ENCODE results near the gene SPTBN4.

SPTBN4 gene

DNA sequence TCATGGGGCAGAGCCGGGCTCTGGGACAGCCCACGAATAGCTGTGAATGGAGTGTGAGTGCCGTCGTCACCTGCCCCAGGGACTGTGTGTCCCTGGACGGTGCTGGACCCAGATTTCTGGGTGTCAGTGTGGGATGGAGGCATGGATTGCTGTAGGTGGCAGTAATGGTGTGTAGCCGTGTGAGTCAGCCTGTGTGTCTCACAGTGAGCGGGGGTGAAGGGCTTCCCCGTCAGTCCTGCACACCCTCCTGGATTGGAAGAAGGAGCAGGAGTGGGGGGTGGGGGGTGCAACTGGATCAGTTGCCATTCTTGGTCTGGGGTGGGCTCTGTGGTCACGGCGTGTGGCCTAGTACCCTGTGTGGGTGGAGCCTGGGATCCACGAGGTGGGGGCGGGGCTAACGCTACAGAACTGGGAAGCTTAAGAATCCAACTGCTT, 127.9 kb downstream of the SPTBN4 start:
- no peak overlapping the region for H3K27ac ChIP-seq
- no peak overlapping the region for H3K4me3 ChIP-seq (ENCODE audit: low read depth in 1 of 2, low read length in 1 of 2)
- H3K4me1 ChIP-seq (ENCODE audit: control insufficient read depth in 1 of 2, insufficient read depth in 1 of 2, low read depth in 1 of 2, low read length in 1 of 2) = peaks cover 4 to 16% of the 10 kb centered on the region in 2 experiments
- peaks cover 27% of the 10 kb centered on the region for H3K36me3 ChIP-seq
- H3K27me3 ChIP-seq = peaks cover 61% of the 10 kb centered on the region
- no peaks in the 10 kb centered on the region for H3K9me3 ChIP-seq
- TF ChIP-seq, protein P1, sequence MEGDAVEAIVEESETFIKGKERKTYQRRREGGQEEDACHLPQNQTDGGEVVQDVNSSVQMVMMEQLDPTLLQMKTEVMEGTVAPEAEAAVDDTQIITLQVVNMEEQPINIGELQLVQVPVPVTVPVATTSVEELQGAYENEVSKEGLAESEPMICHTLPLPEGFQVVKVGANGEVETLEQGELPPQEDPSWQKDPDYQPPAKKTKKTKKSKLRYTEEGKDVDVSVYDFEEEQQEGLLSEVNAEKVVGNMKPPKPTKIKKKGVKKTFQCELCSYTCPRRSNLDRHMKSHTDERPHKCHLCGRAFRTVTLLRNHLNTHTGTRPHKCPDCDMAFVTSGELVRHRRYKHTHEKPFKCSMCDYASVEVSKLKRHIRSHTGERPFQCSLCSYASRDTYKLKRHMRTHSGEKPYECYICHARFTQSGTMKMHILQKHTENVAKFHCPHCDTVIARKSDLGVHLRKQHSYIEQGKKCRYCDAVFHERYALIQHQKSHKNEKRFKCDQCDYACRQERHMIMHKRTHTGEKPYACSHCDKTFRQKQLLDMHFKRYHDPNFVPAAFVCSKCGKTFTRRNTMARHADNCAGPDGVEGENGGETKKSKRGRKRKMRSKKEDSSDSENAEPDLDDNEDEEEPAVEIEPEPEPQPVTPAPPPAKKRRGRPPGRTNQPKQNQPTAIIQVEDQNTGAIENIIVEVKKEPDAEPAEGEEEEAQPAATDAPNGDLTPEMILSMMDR (IDR thresholded peaks at IDR 0.05) = no peak

GRCh38 chr19:40596608-40597328, 130.0 kb downstream of the SPTBN4 start:
- Histone ChIP-seq H3K27ac (no peak overlapping the region), H3K27me3 (peaks cover 82% of the 10 kb centered on the region), H3K36me3 (peaks cover 7% of the 10 kb centered on the region), H3K4me3 (ENCODE audit: low read depth in 1 of 2, low read length in 1 of 2) (peak overlapping the region in 1 of 2 experiments; percentile 18), H3K9me3 (no peaks in the 10 kb centered on the region), H3K4me1 (ENCODE audit: control insufficient read depth in 1 of 2, insufficient read depth in 1 of 2, low read depth in 1 of 2, low read length in 1 of 2) (peaks cover 4 to 20% of the 10 kb centered on the region in 2 experiments)
- TF ChIP-seq, protein P1 (IDR thresholded peaks at IDR 0.05) = no peak

DNA sequence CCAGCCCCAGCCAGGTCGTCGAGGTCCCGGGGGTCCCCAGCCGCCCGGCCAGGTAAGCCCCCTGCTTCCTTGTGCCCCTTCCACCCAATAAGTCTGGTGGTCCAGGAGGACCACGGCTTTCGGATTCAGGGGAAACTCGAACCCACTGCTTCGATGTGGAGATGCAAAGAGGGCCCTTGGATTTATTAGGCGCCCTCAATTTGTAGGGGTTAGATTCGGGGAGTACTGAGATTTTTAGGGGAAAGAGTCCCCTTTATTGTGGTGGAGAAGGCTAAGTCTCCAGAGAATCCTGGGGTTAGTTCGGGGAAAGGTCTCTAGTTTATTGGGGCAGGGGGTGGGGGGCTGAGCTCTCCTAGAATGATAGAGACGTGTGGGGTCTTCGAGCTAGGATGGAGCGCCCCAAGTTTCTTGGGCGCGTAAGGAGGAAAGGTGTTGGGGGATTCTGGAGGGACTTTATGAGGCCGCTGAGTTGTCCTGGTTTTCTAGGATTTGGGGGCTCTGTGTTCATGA, 130.6 kb downstream of the SPTBN4 start:
- Histone ChIP-seq H3K4me3 (ENCODE audit: low read depth in 1 of 2, low read length in 1 of 2) (peak overlapping the region in 1 of 2 experiments; percentile 18), H3K27me3 (peaks cover 88% of the 10 kb centered on the region), H3K27ac (no peak overlapping the region), H3K36me3 (peaks cover 1% of the 10 kb centered on the region), H3K4me1 (ENCODE audit: control insufficient read depth in 1 of 2, insufficient read depth in 1 of 2, low read depth in 1 of 2, low read length in 1 of 2) (peaks cover 4 to 23% of the 10 kb centered on the region in 2 experiments), H3K9me3 (no peaks in the 10 kb centered on the region)
- TF ChIP-seq, protein P1 (IDR thresholded peaks at IDR 0.05) = no peak

GRCh38 chr19:40598121-40598917, 131.5 kb downstream of the SPTBN4 start:
- Histone ChIP-seq H3K36me3 (no peaks in the 10 kb centered on the region), H3K27me3 (peaks cover 97% of the 10 kb centered on the region), H3K9me3 (no peaks in the 10 kb centered on the region), H3K4me3 (ENCODE audit: low read depth in 1 of 2, low read length in 1 of 2) (no peak overlapping the region), H3K4me1 (ENCODE audit: control insufficient read depth in 1 of 2, insufficient read depth in 1 of 2, low read depth in 1 of 2, low read length in 1 of 2) (peaks cover 4 to 24% of the 10 kb centered on the region in 2 experiments), H3K27ac (no peak overlapping the region)
- TF ChIP-seq, protein P1 (IDR thresholded peaks at IDR 0.05) = peak; percentile 97

DNA sequence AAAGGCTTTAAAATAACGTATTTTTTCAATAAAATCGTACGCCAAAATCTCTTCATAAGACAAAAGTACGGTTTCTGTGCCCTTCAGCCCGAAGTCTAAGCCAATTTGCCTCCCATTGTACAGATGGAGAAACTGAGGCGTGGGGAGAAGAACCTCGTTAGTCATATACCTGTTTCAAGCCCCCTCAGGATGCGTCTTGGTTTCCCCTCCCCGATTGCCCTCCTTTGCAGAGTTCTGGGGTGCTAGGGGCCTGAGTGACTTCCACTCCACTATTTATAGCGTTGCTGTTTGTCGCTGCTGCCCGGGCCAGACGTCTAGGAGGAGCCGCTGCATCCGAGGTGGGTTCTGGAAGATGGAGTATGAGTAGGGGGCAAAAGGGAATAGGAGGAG, 132.1 kb downstream of the SPTBN4 start:
- H3K27me3 ChIP-seq = peaks cover 100% of the 10 kb centered on the region
- no peak overlapping the region for H3K4me3 ChIP-seq (ENCODE audit: low read depth in 1 of 2, low read length in 1 of 2)
- no peaks in the 10 kb centered on the region for H3K36me3 ChIP-seq
- H3K9me3 ChIP-seq = no peaks in the 10 kb centered on the region
- H3K4me1 ChIP-seq (ENCODE audit: control insufficient read depth in 1 of 2, insufficient read depth in 1 of 2, low read depth in 1 of 2, low read length in 1 of 2) = peaks cover 7 to 30% of the 10 kb centered on the region in 2 experiments
- no peak overlapping the region for H3K27ac ChIP-seq
- TF ChIP-seq, protein P1 (IDR thresholded peaks at IDR 0.05) = no peak

Measured in neutrophil (primary cell).